Mammary epithelial cell (primary cell): ENCODE results near the gene FBXO31.

Experiments used
- CTCF ChIP-seq, 2 donors: IDR thresholded peaks in 1 of 2; conservative IDR thresholded peaks in 1 of 2; 2 replicates each; pipeline ENCODE4 v1.5.1; 2011 to 2012; ENCODE audit warnings: inconsistent platforms in 2 of 2, low read length in 2 of 2, mild to moderate bottlenecking in 2 of 2, control low read depth in 1 of 2, low read depth in 1 of 2; ENCODE audit not compliant: insufficient read depth in 1 of 2; ENCODE audit errors: extremely low read depth in 1 of 2
- EZH2 ChIP-seq: IDR thresholded peaks from 2 replicates; pipeline ENCODE4 v1.6.1; 2012; ENCODE audit warnings: low read length, inconsistent platforms, borderline replicate concordance

DNA sequence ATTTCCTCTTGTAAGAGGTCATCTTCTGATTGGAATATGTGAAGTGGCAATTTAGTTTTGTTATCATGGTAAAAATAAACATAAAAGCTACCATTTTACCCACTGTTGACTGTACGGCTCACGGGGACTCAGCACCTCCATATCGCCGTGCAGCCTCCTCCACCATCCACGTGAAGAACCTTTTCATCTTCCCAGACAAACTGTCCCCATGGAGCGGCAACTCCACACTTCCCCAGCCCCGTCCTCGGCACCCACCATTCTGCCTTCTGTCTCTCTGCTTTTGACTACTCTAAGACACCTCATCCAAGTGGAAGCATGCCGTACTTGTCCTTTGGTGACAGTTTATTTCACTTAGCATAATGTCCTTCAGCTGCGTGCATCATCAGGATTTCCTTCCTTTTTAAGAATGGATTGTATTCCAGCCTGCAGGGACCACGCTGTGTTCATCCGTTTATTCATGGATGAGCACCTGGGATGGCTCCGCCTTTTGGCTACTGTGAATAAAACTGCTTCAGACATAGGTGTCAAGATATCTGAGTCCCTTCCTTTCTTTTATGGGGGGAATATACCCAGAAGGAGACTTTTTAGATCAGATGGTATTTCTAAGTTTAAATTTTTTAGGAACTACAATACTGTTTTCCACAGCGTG lies 14.3 kb downstream of the FBXO31 start:
- no peak for TF ChIP-seq CTCF (conservative IDR thresholded peaks at IDR 0.05 in 1 of 2, IDR thresholded peaks at IDR 0.05 in 1 of 2; ENCODE audit: extremely low read depth in 1 of 2, insufficient read depth in 1 of 2, low read depth in 1 of 2, low read length in 2 of 2)
- TF ChIP-seq EZH2, result no peak
